Measurements from ENCODE around the gene NR4A3.
"Not testable (repeated sequence)": the region's sequence is repeated elsewhere in the genome, so short reads cannot be mapped to it uniquely, and the experiment has no call there.

Gene NR4A3

GRCh38 chr9:99852617-99853016 lies 30.9 kb downstream of the NR4A3 start:
- TF ChIP-seq, protein P1, sequence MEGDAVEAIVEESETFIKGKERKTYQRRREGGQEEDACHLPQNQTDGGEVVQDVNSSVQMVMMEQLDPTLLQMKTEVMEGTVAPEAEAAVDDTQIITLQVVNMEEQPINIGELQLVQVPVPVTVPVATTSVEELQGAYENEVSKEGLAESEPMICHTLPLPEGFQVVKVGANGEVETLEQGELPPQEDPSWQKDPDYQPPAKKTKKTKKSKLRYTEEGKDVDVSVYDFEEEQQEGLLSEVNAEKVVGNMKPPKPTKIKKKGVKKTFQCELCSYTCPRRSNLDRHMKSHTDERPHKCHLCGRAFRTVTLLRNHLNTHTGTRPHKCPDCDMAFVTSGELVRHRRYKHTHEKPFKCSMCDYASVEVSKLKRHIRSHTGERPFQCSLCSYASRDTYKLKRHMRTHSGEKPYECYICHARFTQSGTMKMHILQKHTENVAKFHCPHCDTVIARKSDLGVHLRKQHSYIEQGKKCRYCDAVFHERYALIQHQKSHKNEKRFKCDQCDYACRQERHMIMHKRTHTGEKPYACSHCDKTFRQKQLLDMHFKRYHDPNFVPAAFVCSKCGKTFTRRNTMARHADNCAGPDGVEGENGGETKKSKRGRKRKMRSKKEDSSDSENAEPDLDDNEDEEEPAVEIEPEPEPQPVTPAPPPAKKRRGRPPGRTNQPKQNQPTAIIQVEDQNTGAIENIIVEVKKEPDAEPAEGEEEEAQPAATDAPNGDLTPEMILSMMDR (IDR thresholded peaks at IDR 0.05; ENCODE audit: low read depth, low read length, missing control alignments) = no peak
- H3K4me3 ChIP-seq (ENCODE audit: low read depth, low read length) = no peak overlapping the region
- no peak for DNase-seq (ENCODE audit: low read depth)
- in situ Hi-C loops (cut with HindIII; ENCODE audit: low sequenced_read_pairs) = no loop called here

DNA sequence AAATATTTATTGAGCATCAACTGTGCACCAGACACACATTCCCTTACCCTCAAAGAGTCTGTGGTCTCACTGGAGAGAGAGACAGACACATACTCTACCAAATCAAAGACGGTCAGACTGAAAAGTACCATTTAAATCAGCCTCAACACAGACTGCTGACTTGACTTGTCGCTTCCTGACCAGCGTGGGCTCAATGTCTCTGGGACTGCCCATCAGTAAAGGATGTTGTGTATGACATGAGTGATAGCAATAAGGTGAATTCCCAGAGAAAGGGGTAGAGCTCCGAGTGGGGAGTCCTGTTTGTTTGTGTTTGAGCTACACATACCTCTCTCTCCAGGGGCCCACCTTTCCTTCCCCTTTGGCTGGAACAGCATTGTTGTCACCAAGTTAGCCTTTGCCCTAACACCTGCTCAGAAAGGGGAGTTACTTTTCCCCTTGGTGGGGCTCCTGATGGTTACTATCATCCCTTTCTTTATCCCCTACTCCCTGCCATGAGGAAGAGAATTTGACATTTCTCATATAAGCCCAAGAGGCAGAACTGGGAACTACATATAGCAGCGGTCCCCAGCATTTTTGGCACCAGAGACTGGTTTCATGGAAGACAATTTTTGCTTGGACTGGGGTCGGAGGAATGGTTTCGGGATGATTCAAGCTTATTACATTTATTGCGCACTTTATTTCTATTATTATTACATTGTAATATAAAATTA lies 33.9 kb downstream of the NR4A3 start:
- no peak for DNase-seq (ENCODE audit: low read depth)
- TF ChIP-seq, protein P1 (IDR thresholded peaks at IDR 0.05; ENCODE audit: low read depth, low read length, missing control alignments) = peak; percentile 12
- no peak overlapping the region for H3K4me3 ChIP-seq (ENCODE audit: low read depth, low read length)
- in situ Hi-C loops (cut with HindIII; ENCODE audit: low sequenced_read_pairs) = no loop called here

- DNase-seq (ENCODE audit: low read depth); H3K4me3 ChIP-seq (ENCODE audit: low read depth, low read length); in situ Hi-C loops (cut with HindIII; ENCODE audit: low sequenced_read_pairs): not testable (repeated sequence)
Observed at GRCh38 chr9:99857576-99857975, 35.9 kb downstream of the NR4A3 start.

DNA sequence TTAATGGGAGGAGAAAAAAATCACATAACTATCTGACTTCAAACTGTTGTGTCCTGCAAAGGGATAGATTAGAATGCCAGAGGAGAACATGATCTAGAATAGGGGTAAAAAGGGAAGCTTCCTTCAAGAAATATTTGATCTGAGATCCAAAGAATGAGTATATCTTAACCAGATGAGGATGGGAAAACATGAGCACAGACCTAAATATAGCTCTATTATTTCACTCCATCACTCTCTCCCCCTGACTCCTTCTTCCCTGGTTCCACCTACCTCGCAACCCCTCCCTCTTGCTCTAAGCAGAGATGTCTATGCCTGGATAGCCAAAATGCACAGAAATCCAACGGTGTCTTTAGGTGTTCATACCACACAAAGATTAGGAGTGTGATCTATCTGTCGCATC lies 36.4 kb downstream of the NR4A3 start:
- H3K4me3 ChIP-seq (ENCODE audit: low read depth, low read length) = no peak overlapping the region
- in situ Hi-C loops (cut with HindIII; ENCODE audit: low sequenced_read_pairs) = no loop called here
- TF ChIP-seq, protein P1 (IDR thresholded peaks at IDR 0.05; ENCODE audit: low read depth, low read length, missing control alignments) = no peak
- DNase-seq (ENCODE audit: low read depth) = no peak

GRCh38 chr9:99859243-99859980 lies 37.7 kb downstream of the NR4A3 start:
- in situ Hi-C loops (cut with HindIII; ENCODE audit: low sequenced_read_pairs) = no loop called here
- H3K4me3 ChIP-seq (ENCODE audit: low read depth, low read length) = no peak overlapping the region
- no peak for DNase-seq (ENCODE audit: low read depth)
- TF ChIP-seq, protein P1 (IDR thresholded peaks at IDR 0.05; ENCODE audit: low read depth, low read length, missing control alignments) = no peak

- no peak for DNase-seq (ENCODE audit: low read depth)
- H3K4me3 ChIP-seq (ENCODE audit: low read depth, low read length) = no peak overlapping the region
- TF ChIP-seq, protein P1 (IDR thresholded peaks at IDR 0.05; ENCODE audit: low read depth, low read length, missing control alignments) = no peak
- in situ Hi-C loops (cut with HindIII; ENCODE audit: low sequenced_read_pairs) = loop anchor here (10.0 kb wide), 1 partner anchor 65 kb away; no protein-coding TSS in a partner anchor
Observed at GRCh38 chr9:99860266-99860665, 38.6 kb downstream of the NR4A3 start.

- DNase-seq (ENCODE audit: low read depth) = no peak
- in situ Hi-C loops (cut with HindIII; ENCODE audit: low sequenced_read_pairs) = loop anchor here (10.0 kb wide), 1 partner anchor 61 kb away; no protein-coding TSS in a partner anchor
- H3K4me3 ChIP-seq (ENCODE audit: low read depth, low read length) = no peak overlapping the region
- TF ChIP-seq, protein P1 (IDR thresholded peaks at IDR 0.05; ENCODE audit: low read depth, low read length, missing control alignments) = no peak
Observed at GRCh38 chr9:99863955-99864354, 42.3 kb downstream of the NR4A3 start.
